HG03025 (cell line): Measurements from ENCODE around the gene SIAH3.

ENCODE experiments used
- ATAC-seq: cut with Tn5 transposase; IDR thresholded peaks from one replicate; pipeline ENCODE4 v1.9.1; 2021; ENCODE audit warnings: mild to moderate bottlenecking, moderate library complexity; ENCODE audit not compliant: unreplicated experiment, low FRiP score

SIAH3 gene

GRCh38 chr13:45863709-45864590 lies 12.4 kb upstream of the SIAH3 start:
- no peak for ATAC-seq

- ATAC-seq: no peak
Observed at GRCh38 chr13:45861322-45861721, 9.8 kb upstream of the SIAH3 start.

DNA sequence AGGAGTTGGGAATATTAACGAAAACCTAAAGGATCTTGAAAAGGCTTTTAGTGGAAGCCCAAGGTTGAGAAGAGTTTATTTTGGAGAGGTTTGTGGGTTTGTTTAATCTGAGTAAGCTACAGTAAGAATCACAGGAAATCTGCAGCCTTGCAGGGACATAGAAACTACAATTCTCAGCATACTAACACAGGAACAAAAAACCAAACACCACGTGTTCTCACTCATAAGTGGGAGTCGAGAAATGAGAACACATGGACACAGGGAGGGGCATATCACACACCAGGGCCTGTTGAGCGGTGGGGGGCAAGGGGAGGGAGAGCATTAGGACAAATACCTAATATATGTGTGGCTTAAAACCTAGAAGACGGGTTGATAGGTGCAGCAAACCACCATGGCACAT lies 8.7 kb upstream of the SIAH3 start:
- ATAC-seq: no peak

DNA sequence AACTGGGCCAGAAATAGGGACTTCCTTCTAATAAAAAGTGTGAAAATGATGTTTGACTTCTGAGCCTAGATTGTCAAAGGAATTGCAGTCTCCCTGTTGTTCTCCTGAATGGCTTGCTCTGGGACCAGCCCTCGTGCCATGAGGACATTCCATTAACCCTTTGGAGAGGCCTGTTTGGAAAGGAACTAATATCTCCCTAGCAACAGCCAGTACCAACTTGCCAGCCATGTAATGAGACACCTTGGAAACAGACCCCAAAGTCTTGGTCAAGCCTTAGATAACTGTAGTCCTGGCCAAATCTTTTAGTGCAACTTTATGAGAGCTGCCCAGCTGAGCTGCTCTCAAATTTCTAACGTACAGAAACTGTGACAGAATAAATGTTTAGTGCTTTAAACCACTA lies 8.2 kb upstream of the SIAH3 start:
- ATAC-seq: no peak

DNA sequence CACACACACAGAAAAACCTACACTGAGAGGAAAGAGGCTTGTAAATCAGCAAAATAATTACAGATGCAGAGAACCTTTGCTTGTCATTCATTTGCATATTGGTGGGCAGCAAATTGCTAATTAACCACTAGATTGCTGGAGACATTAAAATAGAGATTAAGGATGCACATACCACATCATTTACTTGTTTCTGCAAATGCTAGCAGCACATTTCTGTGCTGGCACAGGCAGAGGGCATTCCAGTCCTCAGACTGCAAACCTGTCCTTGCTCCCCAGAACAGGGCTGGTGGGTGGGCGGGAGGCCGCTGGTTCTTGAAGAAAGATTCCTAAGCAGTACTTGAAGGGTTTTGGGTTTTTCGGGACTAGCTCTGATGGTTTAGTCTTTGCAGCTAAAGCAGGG lies 941 bp upstream of the SIAH3 start:
- no peak for ATAC-seq

DNA sequence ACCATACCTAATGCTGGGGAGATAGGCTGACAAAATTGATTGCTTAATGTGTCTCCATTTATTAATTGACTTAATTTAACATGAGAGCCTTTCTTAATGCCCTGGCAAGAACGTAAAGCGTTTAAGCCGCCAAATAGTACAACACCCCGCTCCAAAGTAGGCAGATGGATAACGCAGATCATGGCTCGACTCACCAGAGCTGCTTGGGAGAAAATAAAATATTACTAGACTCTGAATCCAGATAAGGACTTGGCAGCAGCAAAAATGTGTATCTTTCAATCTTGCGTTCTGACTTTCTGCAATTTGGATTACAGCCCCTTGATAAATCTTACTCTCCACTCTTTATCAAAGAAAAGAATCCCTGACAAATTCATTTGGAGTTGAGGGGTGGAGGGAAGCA lies 403 bp upstream of the SIAH3 start:
- ATAC-seq: no peak

GRCh38 chr13:45850027-45850613 lies 1.4 kb downstream of the SIAH3 start:
- no peak for ATAC-seq

- ATAC-seq: no peak
Observed at GRCh38 chr13:45849408-45849807, 2.1 kb downstream of the SIAH3 start.

DNA sequence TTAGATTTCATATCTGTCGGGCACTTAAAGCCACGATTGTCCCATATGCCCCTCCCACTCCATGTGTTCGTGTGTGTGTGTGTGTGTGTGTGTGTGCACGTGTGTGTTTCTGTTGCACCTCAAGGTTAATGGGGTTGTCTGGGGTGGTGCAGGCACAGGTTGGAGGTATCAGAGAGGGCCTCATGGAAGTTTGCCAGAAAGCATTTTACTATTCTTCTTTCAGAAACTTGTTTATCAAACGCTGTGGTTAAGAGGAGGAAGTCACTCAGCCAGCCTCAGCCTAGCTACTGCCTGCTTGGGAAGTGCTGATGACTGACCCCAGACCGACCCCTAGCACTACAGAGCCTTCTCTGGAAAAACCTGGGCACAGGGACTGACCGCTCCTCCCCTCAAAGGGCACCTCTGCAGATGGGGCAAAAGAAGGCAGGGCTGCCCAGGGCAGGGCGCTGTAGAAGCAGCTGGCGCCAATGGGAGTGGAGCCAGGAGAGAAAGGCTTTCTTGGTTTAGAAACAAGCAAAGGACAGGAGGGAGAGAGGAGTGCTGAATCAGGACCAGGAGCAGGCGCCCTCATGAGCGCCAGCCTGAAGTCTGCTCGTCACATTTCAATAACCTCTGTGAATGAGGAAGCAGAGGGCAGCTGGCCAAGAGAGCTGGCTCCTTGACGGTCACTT lies 3.9 kb downstream of the SIAH3 start:
- ATAC-seq: no peak

GRCh38 chr13:45846681-45847080 lies 4.9 kb downstream of the SIAH3 start:
- ATAC-seq: no peak

DNA sequence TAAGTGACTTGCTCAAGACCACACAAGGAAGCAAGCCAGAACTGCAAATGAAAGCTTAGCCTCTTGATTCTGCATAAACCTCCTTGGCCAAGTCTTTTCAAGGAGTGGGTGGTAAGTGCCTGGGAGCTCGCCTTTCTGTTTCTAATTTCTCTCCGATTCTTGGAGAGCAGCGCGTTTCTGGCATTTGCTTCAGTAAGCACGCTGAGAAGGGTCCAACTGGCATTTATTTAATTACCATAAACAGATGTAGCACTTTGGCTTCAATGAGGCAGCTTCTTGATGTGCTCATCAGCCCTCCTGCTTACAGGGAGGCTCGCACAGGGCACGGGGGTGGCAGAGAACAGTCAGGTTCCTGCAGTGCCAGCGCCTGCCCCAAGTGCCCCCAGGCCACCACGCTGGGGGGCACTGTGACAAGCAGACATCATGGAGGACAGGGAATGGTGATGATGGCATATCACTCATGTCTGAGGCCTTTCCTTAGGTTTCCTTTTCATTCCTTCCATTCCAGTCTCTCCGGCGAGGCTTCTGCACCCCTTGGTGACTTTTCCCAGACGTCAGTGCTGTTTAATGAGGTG lies 13.3 kb downstream of the SIAH3 start:
- ATAC-seq: no peak

GRCh38 chr13:45837111-45837510 lies 14.4 kb downstream of the SIAH3 start:
- no peak for ATAC-seq

- ATAC-seq: no peak
Observed at GRCh38 chr13:45834411-45834994, 17.1 kb downstream of the SIAH3 start.

DNA sequence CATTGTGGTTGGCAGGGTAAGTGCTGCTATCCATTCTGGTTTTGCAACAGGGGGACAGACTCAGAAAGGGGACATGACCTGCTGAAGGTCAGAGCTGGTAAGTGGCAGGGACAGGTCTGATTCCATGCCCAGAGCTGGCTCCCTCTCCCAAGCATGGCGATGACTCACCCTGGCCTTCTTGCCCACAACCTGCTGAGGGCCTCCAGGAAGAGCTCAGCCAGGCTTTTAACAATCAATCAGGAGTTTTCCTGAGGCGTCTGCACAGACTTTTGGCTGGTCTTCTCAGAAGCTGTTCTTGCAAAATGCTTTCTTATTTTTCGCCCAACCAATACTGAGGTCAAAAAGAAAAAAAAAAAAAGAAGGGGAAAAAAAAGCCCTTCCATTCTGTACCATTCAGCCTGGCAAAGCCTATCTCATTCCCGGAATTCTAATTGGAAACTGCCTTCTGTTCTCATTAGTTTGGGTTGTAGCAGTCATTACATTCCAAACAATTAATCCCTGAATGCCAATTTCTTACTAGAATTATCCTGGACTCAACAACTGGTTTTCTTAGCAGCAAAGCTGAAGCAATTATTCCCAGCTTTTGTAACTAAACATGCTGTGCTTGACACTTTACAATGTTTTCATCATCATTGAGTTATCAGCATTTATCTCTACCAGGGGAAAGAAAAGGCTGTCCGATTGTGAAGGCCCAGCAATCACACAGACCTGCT lies 17.7 kb downstream of the SIAH3 start:
- no peak for ATAC-seq

- ATAC-seq: no peak
Observed at GRCh38 chr13:45833242-45833641, 18.3 kb downstream of the SIAH3 start.

- ATAC-seq: no peak
Observed at GRCh38 chr13:45831851-45832250, 19.7 kb downstream of the SIAH3 start.

GRCh38 chr13:45830121-45830520 lies 21.4 kb downstream of the SIAH3 start:
- ATAC-seq: no peak

DNA sequence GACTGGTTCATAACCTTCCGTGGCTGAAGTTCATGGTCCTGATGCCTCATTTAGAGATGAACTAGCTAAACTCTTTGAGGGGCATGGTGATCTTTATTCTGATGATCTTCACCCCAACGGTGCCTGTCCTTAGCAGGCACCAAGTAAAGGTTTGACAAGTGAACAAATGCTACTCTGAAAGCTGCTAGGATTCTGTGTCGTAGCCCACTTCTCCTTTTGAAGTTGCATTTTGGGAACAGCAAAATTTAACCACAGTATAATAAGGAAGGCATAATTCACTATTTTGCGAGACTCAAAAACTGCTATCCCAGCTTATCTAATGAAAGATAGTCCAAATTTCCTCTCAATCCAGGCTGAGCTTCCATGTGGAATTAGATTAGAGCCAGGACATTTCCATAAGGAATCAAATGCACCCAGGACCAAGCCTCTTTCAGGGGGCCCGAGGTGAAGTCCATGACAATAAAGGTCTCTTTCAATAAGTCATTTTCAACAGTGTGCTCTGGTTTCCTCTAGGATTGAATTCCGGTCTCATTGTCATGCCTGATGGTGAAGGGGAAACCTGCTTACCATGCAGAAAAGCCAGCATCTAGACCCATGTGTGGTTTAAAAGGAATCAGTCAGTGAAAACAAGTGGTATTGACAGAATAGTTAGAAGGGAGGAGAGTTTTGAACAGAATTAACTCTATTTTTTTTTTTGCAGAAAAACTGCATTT lies 23.1 kb downstream of the SIAH3 start:
- ATAC-seq: no peak

- no peak for ATAC-seq
Observed at GRCh38 chr13:45827318-45827717, 24.2 kb downstream of the SIAH3 start.

DNA sequence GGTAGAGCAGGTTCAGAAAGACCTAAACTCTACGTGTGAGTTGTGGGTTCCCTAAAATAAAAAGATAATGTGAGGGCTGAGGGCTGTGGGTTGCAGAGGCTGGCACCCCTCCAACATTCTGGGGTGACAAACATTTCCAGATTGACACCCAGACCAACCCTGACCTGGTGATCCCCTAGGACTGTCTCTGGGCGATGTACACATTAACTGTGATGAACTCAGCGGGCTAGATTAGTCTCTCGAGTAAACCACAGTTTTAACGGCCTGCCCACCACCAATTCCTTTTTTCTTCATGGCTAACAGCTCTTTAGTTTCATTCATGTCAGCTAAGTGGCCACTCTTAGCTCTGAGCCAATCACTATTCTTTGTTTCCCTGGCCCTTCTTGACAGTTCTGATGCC lies 24.8 kb downstream of the SIAH3 start:
- ATAC-seq: no peak
